Measurements from ENCODE around the gene GRK1.

- TF ChIP-seq CTCF (IDR thresholded peaks at IDR 0.05) (no peak), ZFX (IDR thresholded peaks at IDR 0.05; ENCODE audit: borderline replicate concordance) (no peak)
Measured at GRCh38 chr13:113653264-113654174, 13.5 kb upstream of the GRK1 start.

Measured in 22Rv1 (cell line).